ENCODE measurements around the gene STIP1. TPM values are rescaled to one million over a fixed set of nuclear protein-coding genes. Genes with fewer than 3 reads are reported as not detected.

The STIP1 gene
- total and polyA plus RNA-seq, 2 of the 4 experiments (the other 2 are of a cell fraction): 201 to 489 TPM

DNA sequence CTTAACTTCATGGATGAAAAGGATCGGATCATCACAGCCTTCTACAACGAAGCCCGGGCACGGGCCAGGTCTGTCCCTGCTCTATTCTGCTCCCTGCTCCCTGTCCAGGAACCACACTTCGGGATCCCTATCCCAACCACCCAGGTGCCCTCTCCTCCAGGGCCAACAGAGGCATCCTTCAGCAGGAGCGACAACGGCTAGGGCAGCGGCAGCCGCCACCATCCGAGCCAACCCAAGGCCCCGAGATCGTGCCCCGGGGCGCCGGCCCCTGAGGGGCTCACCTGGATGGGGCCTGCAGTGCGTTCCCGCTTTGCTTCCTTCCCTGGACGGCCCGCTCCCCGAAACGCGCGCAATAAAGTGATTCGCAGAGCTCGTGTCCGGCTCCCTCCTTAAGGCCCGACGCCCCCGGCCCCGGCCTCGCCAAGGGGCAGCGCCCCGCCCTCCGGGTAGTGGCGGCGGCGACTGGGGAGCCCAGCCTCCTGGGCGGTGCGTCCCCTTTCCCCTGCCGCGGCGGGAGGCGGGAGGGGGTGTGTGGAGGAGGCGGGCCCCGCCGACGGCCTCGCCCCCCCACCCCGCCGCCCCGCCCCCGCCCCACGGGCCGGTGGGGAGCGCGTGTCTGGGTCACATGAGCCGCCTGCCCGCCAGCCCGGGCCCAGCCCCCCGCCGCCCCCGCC, 48.1 kb downstream of the STIP1 start, which contains the start of gene VEGFB:
VEGFB (plus strand) TSS at position 672 of the 674 bp plus-strand sequence. CDS start 250 bp downstream, outside the sequence.
- Histone ChIP-seq H3K4me1 (ENCODE audit: control insufficient read depth, insufficient read depth, low read length) (peaks cover 13% of the 10 kb centered on the region), H4K20me1 (ENCODE audit: insufficient read depth, low read length) (no peaks in the 10 kb centered on the region), H3K9me3 (ENCODE audit: control insufficient read depth, insufficient read depth, low read length) (no peaks in the 10 kb centered on the region), H3K9me1 (ENCODE audit: insufficient read depth, low read length) (no peaks in the 10 kb centered on the region; the same call in 1 of the 2 replicates), H3K36me3 (ENCODE audit: control insufficient read depth, insufficient read depth, low read length) (peaks cover 19% of the 10 kb centered on the region), H2BK15ac (ENCODE audit: low read depth, low read length) (no peak within 1 kb of the TSS), H2BK5ac (ENCODE audit: low read depth, low read length, poor library complexity, severe bottlenecking) (peak within 1 kb of the TSS; percentile 15), H3K27me3 (ENCODE audit: control insufficient read depth, insufficient read depth, low read length) (no peaks in the 10 kb centered on the region), H2BK120ac (ENCODE audit: low read depth, low read length) (peak within 1 kb of the TSS; percentile 32; the same call in 1 of the 2 replicates), H4K8ac (ENCODE audit: low read depth in 2 of 2, low read length in 2 of 2) (peak within 1 kb of the TSS; percentile 40 to 63; a peak in 2 of 4 replicates), H3K18ac (ENCODE audit: low read depth, low read length) (no peak within 1 kb of the TSS), H2AFZ (replicated peaks; ENCODE audit: low read length, poor library complexity) (peak within 1 kb of the TSS; percentile 92), H2AK9ac (replicated peaks; ENCODE audit: low read depth, low read length, poor library complexity) (peak within 1 kb of the TSS; percentile 99), H2AK5ac (ENCODE audit: low read depth, low read length) (peak within 1 kb of the TSS; percentile 69), H3K14ac (replicated peaks; ENCODE audit: low read depth, low read length) (peak within 1 kb of the TSS; percentile 65), H3K79me1 (ENCODE audit: low read depth in 1 of 2, low read length in 2 of 2) (peaks cover 16 to 58% of the 10 kb centered on the region in 2 experiments), H4K5ac (ENCODE audit: low read depth, low read length) (no peak within 1 kb of the TSS), H3K4ac (ENCODE audit: low read depth, low read length) (peak within 1 kb of the TSS; percentile 67; the same call in 1 of the 2 replicates), H3K9ac (ENCODE audit: low read depth, low read length) (peak within 1 kb of the TSS; percentile 82), H4K91ac (ENCODE audit: insufficient read depth, low read depth, low read length) (0 out of 2 replicates have a peak within 1 kb of the TSS, but pooled peaks have one; percentile 4), H3K56ac (ENCODE audit: extremely low read depth, insufficient read depth, low read length) (peak within 1 kb of the TSS; percentile 38; the same call in 1 of the 2 replicates), H3K4me2 (ENCODE audit: low read depth, low read length) (peak within 1 kb of the TSS; percentile 75), H3K4me3 (ENCODE audit: insufficient read depth, low read depth, low read length) (peak within 1 kb of the TSS; percentile 76), H2BK20ac (ENCODE audit: low read depth, low read length) (no peak within 1 kb of the TSS), H3K23ac (ENCODE audit: low read depth, low read length) (peak within 1 kb of the TSS; percentile 94), H3K27ac (ENCODE audit: insufficient read depth, low read length) (peak within 1 kb of the TSS; percentile 62)
- in situ Hi-C loops (cut with MboI; ENCODE audit: low sequenced_read_pairs) (no loop called here), dilution Hi-C loops (cut with HindIII; ENCODE audit: low sequenced_read_pairs, unreplicated experiment) (no loop called here), intact Hi-C loops (cut with micrococcal nuclease) (no loop called here)
- POLR2A ChIA-PET (ENCODE audit: unreplicated experiment): no interaction called here
- ATAC-seq (ENCODE audit: low read depth) (peak; percentile 82), DNase-seq (peak; percentile 26)
- BruUV-seq (replicated peaks): no TSS peak
- TF ChIP-seq NFE2L2 (IDR thresholded peaks at IDR 0.05; ENCODE audit: low read depth, low read length) (no peak), CHD1 (IDR thresholded peaks at IDR 0.05; ENCODE audit: low read depth, low read length) (no peak), MAZ (IDR thresholded peaks at IDR 0.05; ENCODE audit: borderline replicate concordance, low read depth, low read length) (peak; percentile 79; the same call in 1 of the 2 replicates)
- TF ChIP-seq, protein P1, sequence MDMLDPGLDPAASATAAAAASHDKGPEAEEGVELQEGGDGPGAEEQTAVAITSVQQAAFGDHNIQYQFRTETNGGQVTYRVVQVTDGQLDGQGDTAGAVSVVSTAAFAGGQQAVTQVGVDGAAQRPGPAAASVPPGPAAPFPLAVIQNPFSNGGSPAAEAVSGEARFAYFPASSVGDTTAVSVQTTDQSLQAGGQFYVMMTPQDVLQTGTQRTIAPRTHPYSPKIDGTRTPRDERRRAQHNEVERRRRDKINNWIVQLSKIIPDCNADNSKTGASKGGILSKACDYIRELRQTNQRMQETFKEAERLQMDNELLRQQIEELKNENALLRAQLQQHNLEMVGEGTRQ (IDR thresholded peaks at IDR 0.05; ENCODE audit: low read depth, low read length): peak; percentile 22; the same call in 1 of the 2 replicates
- WGBS, 2 experiments (ENCODE audit: extremely low coverage in 2 of 2, insufficient read length in 1 of 2): 4% methylated on average over 26 of the region's 62 CpGs; no CpG with 5 or more reads in 1 of the 2 experiments
- CTCF ChIA-PET: interaction anchor here (0.6 kb wide), 1 partner anchor 38 kb away, joined by 4 read pairs; no protein-coding TSS in a partner anchor
